Colon (tissue), 2 donors: ENCODE measurements around the gene GPRIN1.

Experiments
- FAIRE-seq: peaks from 2 replicates; lab custom pipeline; 2012; peaks lifted over from hg19 to GRCh38; lab: Jason Lieb, UNC
- donor health status: control.
- donor health status: control.

GPRIN1 gene

GRCh38 chr5:176643491-176644219 lies 33.7 kb upstream of the GPRIN1 start:
- no peak for FAIRE-seq

GRCh38 chr5:176642675-176643490 lies 32.9 kb upstream of the GPRIN1 start:
- FAIRE-seq, result no peak

- no peak for FAIRE-seq
These were observed 30.7 kb upstream of the GPRIN1 start for GRCh38 chr5:176640616-176641015.

- no peak for FAIRE-seq
These were observed 30.0 kb upstream of the GPRIN1 start for GRCh38 chr5:176639981-176640380.

- no peak for FAIRE-seq
These were observed 29.3 kb upstream of the GPRIN1 start for GRCh38 chr5:176639208-176639607.

GRCh38 chr5:176638437-176638836 lies 28.5 kb upstream of the GPRIN1 start:
- no peak for FAIRE-seq

GRCh38 chr5:176637556-176637955 lies 27.6 kb upstream of the GPRIN1 start:
- FAIRE-seq, result no peak

- FAIRE-seq, result no peak
These were observed 26.5 kb upstream of the GPRIN1 start for GRCh38 chr5:176636426-176636825.

- FAIRE-seq, result no peak
These were observed 23.6 kb upstream of the GPRIN1 start for GRCh38 chr5:176633598-176633997.

GRCh38 chr5:176632745-176633144 lies 22.8 kb upstream of the GPRIN1 start:
- FAIRE-seq, result no peak

- no peak for FAIRE-seq
These were observed 21.6 kb upstream of the GPRIN1 start for GRCh38 chr5:176631383-176632200.

- no peak for FAIRE-seq
These were observed 20.8 kb upstream of the GPRIN1 start for GRCh38 chr5:176630681-176631222.

GRCh38 chr5:176629853-176630680 lies 20.1 kb upstream of the GPRIN1 start, which contains the start of the genes EIF4E1B and SNCB:
Gene EIF4E1B, plus strand, starts transcription at chr5:176630675. Its CDS starts 12,113 bp downstream, at chr5:176642788.
Gene SNCB, minus strand, starts transcription at chr5:176630534. Its CDS starts 880 bp downstream, at chr5:176629654.
- no peak for FAIRE-seq

- FAIRE-seq, result no peak
These were observed 19.4 kb upstream of the GPRIN1 start for GRCh38 chr5:176629317-176629852.

- no peak for FAIRE-seq
These were observed 18.7 kb upstream of the GPRIN1 start for GRCh38 chr5:176628406-176629228.

- FAIRE-seq, result no peak
These were observed 17.6 kb upstream of the GPRIN1 start for GRCh38 chr5:176627582-176627981.

- FAIRE-seq, result no peak
These were observed 16.9 kb upstream of the GPRIN1 start for GRCh38 chr5:176626876-176627236.

GRCh38 chr5:176625966-176626875 lies 16.3 kb upstream of the GPRIN1 start:
- no peak for FAIRE-seq

- no peak for FAIRE-seq
These were observed 15.6 kb upstream of the GPRIN1 start for GRCh38 chr5:176625512-176625911.
